Neural progenitor cell (in vitro differentiated cells): ENCODE data around the gene MED13L.

ENCODE experiments used
- EZH2 ChIP-seq: fragments of 200-600 bp; sonication (generic); IDR thresholded peaks from 2 replicates; pipeline ENCODE4 v1.6.1; 2017; ENCODE audit warnings: antibody characterized with exemption, mild to moderate bottlenecking, moderate library complexity
- EZH2phosphoT487 ChIP-seq: fragments of 200-600 bp; sonication (generic); IDR thresholded peaks from 2 replicates; pipeline ENCODE4 v1.6.1; 2017; ENCODE audit warnings: antibody characterized with exemption
- TF ChIP-seq, protein P1 (sequence below): fragments of 200-600 bp; sonication (generic); IDR thresholded peaks from 2 replicates; pipeline ENCODE4 v1.5.1; 2017; ENCODE audit warnings: antibody characterized with exemption, mild to moderate bottlenecking

DNA sequence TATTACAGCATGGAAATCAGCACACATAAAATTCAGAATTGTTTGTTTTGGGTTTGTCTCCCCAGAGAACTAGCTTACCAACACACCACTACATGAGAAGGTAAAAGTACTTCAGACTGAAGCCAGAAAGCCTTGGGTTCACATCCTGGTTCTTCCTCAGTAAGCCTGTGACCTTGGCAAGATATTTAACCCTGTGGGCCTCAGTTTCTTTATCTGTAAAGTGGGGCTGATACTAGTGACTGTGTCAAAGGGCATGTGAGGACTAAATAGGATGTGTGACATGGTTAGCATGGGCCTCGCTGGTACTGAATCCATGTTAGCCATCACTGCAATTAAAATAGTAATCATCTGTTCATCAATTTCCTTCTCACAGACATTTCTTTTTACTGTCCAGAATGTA, 366.1 kb downstream of the MED13L start:
- TF ChIP-seq, protein P1, sequence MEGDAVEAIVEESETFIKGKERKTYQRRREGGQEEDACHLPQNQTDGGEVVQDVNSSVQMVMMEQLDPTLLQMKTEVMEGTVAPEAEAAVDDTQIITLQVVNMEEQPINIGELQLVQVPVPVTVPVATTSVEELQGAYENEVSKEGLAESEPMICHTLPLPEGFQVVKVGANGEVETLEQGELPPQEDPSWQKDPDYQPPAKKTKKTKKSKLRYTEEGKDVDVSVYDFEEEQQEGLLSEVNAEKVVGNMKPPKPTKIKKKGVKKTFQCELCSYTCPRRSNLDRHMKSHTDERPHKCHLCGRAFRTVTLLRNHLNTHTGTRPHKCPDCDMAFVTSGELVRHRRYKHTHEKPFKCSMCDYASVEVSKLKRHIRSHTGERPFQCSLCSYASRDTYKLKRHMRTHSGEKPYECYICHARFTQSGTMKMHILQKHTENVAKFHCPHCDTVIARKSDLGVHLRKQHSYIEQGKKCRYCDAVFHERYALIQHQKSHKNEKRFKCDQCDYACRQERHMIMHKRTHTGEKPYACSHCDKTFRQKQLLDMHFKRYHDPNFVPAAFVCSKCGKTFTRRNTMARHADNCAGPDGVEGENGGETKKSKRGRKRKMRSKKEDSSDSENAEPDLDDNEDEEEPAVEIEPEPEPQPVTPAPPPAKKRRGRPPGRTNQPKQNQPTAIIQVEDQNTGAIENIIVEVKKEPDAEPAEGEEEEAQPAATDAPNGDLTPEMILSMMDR = no peak
- no peak for TF ChIP-seq EZH2phosphoT487
- no peak for TF ChIP-seq EZH2
